SKM-1 treated with dmso at 0.1 percent for 144 hours (cell line): Measurements from ENCODE around the gene DNTTIP2.
"Not testable (repeated sequence)": the region's sequence is repeated elsewhere in the genome, so short reads cannot be mapped to it uniquely, and the experiment has no call there.

Source experiments
- DNase-seq: peaks from one replicate; lab custom pipeline; 2025; ENCODE audit not compliant: unreplicated experiment; lab: John Stamatoyannopoulos, UW

Gene DNTTIP2

DNA sequence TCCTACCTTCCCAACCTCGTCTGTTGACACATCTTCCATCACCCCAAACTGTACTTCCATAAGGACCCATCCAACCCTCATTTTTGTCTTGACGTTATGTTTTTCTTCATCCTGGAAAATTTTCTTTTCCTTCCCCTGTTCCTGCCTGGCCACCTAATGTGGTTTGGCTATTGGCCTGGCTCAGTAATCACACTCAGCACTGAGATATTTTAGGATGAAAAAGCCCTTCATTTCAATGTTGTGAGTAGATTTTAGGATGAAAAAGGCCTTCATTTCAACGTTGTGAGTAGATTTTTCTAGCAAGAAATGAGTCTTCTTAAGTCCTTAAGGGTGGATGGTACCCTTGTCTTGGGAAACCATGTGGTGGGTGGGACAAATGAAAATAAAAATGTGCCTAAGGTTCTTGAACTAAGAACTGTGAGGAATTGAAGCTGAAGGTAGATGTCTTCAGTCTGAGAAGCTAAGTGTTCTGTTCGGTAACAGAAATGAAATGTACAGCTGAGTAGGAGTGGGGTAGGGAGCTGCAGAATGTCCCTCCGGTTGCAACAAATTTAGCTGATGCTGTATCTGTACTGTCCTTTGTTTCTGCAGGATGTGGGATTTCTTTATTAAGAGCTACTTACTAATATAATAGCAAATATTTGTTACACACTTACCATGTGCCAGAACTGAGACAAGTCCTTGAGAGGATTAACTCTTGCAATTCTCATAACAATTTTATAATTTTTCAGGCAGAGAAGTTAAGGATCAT, 36.1 kb downstream of the DNTTIP2 start:
- no peak for DNase-seq

DNA sequence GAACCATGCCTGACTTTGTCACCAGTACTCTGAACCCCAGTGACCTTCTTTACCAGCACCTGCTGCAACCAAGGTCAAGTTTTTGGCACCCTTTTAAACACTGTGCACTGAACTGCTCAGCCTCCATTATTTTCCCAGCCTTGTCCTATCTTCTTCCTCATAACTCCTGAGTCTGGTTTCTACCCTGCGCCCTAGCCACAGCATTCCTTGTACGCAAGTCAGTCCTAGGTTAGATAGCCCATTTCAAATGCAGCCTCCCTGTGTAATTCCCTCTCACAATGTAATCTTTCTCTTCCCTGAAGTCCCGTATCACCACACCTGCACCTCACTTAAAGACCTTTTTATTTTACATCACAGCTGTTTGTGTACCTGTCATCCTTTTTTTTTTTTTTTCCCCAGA, 37.2 kb downstream of the DNTTIP2 start:
- no peak for DNase-seq

DNA sequence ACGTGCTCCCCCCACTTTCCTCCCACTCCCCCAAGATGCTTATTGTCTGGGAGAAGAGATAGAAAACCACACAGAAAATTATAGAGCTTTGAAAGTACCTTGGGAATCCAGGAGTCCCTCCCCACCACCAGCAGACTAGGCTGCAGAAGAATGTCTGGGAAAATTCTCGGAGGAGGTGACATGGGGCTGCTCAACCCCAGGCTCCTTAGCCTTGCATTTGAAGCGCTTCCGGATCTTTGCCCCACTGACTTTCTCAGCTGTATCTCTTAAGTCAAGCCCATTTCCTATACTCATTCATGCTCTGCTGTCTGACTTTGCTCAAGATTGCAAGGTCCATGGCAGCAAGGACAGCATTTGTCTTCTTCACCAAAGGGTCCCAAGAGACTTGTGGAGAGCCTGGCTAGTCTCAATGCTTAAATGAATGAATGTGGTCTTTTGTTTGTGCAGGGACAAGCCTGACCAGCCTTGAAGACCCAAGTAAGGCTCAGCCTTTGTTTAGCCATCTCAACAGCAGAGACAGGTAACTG, 38.0 kb downstream of the DNTTIP2 start:
- DNase-seq, result no peak

DNA sequence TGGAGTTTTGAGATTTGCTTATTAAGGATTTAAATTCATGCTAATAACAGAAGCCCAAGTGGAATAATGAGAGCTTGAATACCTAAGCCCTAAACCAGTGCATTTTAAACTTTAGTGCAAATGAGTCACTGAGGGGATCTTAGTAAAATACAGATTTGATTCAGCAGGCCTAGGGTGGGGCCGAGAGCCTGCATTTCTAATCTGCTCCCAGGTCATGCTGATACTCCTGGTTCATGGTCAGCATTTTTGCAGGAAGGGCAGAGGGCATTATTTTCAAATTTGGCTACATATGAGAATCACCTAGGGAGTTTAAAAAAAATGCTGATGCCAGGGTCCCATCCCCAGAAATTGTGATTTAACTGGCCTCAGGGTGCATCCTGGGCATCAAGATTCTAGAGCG, 39.3 kb downstream of the DNTTIP2 start:
- DNase-seq, result no peak

DNA sequence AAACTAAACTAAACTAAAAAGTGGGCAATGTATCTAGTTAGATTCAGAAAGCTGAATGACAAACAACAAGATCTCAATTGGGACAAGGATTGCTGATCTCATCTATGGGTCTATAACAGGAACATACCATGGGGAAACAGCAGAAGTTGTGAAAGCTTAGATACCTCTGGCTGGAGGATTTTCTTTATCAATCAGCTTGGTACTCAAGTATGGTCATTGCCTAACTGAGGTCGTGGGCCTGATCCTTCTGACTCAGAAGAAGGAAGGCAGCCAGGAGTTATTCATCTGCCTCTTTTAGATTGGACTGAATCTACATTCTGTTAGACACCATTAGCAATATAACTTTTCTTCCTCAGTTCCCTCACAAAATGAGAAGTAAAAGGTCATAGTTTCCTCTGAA, 39.7 kb downstream of the DNTTIP2 start:
- DNase-seq, result peak; percentile 80

DNA sequence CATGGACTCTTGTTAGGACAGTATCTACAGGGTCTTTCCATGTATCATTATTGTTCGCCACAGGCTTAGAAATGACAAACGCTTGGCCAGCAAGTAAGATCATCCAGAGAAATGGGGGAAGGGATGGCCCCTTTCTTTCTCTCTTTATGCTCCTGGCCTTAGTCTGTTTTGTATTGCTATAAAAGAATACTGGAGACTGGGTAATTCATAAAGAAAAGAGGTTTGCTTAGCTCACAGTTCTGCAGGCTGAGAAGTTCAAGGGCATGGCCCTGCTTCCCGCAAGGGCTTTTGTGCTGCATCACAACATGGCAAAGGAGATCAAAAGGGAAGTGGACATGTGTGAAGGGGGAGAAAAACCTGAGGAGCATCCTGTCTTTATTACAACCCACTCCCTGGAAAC, 41.0 kb downstream of the DNTTIP2 start:
- no peak for DNase-seq

DNA sequence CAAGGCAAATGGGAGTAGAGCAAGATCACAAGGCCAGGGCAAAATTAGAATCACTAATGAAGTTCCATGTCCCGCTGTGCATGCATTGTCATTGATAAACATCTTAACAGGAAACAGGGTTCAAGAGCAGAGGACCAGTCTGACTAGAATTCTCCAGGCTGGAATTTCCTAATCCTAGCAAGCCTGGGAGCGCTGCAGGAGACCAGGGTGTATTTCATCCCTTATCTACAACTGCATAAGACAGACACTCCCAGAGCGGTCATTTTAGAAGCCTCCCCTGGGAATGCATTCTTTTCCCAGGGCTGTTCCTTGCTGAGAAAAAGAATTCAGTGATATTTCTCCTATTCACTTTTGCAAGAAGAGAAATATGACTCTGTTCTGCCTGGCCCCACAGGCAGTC, 45.7 kb downstream of the DNTTIP2 start:
- DNase-seq, result not testable (repeated sequence)

DNA sequence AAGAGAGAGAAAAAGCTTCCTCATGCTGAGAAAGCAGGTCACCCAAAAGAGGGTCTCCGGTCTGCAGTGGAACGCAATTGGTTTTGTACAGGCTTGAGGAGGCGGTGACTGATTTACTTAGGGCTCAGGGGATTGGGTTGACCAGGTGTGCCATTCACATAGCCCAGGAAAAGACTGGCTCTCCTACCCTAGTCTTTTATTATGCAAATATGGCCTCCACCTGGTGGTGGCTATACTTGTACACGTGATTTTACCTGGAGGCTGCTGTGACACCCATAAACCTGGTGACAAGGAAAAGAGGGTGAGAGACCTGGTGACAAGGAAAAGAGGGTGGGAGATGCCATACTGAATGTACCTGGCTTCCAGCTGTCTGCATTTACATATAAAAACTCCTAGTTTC, 49.9 kb downstream of the DNTTIP2 start:
- no peak for DNase-seq

DNA sequence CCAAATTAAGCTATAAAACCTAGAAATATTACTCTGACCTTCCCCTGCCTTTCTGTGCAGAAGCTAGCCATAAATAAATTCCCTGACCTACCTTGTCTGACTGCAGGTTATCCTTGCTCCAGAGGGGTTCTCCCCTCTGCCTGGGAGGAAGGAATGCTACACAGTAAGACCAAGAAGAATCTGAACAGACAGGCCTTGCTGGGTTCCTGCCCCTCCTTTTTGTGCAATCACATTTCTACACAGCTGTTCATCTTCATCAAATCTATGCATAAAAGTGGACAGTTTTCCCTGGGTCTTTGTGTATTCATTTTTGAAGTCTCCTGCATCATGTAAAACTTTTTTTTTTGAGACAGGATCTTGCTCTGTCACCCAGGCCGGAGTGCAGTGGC, 50.6 kb downstream of the DNTTIP2 start:
- DNase-seq, result no peak

DNA sequence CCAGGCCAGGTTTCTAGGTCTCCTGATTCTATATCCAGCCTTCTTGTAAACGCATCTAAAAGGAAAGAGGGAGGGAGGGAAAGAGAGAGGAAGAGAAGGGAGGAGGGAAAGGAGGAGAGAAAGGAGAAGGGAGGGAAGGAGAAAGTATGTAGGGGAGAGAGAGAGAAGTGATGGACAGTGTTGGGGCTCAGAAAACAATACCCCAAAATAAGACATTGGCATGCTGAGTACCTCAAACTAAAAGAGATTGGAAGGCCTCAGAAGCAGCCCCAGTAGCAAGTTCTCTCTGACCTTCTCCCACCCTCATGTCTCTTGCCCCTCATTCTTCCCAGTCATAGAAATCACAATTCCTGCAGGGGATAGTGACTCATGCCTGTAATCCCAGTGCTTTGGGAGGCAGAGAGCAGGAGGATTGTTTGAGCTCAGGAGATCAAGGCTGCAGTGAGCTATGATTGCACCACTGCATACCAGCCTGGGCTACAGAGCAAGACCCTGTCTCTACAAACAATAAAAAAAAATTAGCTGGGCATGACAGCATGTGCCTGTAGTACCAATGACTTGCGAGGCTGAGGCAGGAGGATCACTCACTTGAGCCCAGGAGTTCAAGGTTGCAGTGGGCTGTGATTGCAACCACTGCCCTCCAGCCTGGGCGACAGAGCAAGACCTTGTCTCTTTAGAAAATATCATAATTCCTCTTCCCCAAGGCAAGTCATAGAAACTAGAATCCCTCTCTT, 51.2 kb downstream of the DNTTIP2 start:
- DNase-seq, result no peak

DNA sequence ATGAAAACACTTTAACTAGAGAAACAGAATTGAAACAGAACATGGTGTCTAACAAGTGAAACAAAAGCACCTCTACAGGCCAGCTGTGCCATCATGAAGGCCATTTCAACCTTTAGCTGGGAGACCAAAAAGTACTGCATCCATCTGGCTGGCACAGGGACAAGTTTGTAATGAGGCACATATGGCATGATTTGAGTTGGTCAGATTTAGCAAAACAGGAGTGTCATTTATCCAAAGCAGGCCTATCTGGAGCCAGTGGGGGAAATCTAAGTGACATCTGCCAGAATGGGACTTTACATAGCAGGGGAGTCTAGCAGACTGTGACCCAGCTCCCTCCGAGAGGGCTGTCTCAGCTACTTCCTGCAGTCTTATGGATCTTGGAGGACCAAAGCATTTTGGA, 51.9 kb downstream of the DNTTIP2 start:
- DNase-seq, result no peak

DNA sequence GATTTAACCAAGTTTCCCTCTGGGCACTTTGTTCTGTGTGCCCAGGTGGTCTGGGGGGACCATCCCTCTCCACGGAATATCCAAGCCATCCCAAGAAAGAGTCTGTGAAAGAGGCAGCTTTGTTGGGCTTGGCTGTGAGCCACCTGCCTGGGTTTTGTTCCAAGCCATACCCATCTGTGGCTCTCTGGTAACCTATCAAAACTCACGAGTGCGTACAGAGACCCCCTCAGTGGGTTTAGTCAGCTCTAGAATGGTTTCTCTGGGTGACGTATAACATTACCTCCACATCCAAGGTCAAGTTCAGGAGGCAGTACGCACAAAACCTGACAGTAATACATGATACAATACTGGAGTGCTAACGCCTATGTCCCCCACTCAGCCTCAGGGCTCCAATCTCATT, 54.2 kb downstream of the DNTTIP2 start:
- DNase-seq, result no peak

DNA sequence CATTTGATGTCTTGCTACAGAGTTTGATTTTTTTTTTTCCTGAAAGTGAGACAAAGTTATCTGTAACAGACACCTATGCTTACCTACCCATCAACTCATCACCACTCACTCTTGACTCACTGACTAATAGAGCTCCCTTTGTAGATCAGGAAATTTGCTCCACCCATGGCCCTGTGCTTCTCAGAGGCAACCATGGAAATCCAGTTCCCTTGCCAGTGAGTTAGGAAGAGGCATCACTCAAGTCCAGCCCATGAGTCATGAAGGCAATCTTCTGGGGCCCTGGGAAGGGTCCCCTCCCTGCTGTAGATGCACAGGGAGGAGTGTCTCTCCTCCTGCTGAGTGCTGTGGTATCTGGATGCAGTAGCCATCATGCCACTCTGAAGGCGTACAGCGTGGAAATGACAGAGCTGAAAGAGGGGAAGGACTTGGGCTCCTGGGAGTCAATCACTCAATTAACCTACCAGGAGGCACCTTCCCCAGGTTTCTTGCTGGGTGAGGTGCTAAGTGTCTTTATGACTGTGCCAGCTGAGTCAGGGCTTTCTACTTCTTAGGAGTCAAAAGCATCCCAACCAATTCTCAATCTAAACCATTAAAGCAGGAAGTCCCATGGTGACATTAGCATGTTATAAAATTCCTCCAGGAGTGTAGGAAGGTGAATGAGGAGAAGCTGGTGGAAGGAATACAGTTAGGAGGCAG, 56.1 kb downstream of the DNTTIP2 start:
- DNase-seq, result no peak

DNA sequence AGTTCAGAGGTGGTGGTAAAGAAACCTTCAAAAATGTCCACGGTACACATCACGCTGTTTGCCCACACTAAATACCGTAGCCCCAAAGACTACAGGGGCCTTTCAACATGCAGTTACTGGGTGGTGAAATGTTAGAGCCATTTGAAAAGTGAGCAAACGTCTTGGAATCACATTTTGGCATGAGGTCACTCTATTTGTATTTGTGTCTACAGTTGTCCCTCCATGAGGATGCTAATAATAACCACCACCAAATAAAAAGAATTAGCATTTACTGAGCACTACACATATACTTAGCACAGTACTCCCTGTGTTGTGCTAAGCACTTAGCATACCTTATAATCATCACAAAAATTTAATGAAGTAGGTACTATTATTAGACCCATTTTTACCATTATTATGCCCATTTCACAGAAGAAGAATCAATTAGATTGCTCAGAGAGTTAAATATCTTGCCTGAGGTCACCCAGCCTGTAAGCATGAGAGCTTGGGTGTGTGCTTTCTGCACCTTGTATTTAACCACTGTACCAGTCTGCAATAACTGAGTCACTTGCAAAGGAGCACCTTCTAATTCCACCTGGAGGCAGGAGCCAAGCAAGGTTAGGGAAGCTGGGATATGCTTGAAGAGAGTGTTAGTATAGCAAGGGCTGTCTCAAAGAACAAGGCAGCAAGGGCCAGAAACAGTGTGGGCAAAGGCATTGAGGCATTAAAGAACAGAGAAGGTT, 57.4 kb downstream of the DNTTIP2 start:
- no peak for DNase-seq

DNA sequence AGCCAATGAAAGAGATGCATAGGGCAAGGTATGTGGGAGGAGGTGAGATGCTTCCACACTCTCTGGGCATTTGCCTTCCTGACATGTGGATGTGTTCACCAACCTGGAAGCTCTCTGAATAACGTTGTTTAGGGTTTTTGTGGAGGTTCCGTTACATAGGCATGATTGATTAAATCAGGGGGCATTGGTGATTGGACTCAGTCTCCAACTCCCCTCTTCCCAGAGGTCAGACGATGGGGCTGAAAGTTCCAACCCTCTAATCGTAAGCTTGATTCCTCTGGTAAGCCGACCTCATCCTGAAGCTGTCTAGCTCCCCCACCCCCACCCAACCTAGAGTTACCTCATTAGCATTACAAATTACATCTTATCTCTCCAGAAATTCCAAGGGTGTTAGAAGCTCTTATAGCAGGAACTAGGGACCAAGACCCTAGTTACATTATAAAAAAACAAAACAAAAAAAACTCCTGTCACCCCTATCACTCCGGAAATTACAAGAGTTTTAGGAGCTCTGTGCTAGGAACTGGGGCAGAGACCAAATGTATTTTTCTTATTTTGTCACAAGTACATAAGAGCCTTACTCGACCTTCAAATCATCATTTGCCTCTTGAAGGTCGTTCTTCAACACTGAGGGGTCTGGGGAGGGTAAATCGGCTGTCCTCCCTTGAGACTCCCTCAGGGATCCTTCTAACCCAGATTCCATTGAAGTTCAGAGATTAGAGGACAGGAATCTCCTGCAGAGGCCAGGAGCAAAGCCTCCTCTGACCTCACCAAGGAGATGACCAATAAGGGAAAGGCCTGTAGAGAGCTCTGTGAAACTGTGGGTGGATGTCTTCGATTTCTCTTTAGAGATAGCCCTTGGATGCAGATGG, 58.2 kb downstream of the DNTTIP2 start:
- no peak for DNase-seq

DNA sequence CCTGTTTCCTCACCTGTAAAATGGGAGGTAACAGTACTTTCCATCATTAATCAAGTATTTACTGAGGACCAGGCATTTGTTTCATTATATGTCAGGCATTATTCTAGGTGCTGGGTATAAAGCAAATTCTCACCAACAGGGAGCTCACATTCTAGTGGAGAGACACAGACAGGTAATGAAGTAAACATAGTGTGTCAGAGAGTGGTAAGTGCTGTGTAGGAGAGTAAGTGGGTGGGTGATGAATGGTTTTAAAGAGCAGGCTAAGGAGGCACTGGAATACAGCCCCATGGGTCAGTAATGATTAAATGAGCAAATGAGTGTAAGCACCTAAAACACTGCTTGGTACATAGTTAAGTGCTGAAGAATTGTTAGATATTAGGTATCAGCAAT, 60.4 kb downstream of the DNTTIP2 start:
- no peak for DNase-seq

DNA sequence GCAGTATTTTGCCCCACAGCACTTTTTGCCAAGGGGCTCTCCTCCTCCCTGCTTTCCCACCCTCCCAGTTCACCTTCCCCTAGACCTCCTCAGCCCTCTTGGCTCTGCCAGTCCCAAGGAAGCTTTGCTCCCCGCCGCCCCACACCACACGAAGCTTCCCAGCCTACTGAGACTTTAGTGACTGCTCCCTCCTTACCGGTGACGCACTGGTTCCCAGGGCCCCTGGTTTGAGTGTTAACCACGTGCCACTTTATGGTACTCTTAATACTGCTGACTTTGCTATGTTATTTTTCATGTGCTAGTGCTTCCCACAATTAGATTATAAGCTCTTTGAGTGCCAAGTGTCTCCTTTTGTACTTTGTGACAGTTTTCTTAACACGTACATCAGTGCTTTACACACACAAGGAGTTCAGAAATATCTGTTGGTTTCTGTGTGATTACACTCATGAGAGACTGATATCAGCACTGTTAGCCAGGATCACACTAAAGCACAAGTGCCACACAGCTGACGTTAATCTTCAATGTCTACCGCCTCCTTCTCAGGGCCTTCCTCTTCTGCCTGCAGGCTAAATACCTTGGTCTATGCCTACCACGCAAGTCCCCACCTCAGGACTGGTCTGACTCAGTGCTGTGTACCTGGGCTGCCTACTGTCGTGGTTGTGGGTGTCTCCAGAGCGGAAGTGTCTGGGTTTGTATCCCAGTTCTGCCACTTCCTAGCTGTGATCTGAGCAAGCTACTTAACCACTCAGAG, 61.0 kb downstream of the DNTTIP2 start:
- no peak for DNase-seq

DNA sequence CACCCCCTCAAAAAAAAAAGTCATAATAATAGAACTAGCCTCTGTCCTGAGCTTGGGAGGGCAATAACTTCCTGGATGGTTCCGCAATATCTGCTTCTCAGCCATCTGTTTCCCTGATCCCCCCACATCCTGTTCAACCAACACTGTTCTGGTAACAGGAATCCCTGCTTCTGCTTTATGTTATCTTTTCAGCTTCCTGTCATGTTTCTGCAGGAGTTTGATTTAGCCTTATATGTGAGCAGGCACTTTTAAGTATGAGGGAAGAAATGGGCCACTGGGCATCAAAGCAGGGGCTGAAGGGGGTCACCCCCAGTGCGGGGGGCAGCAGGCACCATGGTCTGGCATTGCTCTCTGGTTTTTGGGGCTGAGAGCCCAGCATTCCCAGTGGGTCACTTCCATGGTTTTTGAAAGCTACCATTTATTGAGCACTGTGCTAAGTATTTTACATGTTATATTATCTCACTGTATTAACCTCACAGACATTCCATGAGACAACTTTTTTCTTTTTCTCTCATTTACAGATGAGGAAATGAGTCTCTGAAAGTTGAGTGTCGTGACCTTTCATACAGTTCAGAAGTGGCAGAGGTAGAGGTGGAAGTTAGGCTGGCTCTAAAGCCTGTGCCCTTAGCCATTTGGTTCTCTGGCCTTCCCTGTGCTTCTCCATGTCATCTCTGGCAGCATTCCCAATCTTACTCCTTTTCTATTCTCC, 61.9 kb downstream of the DNTTIP2 start:
- peak; percentile 97 for DNase-seq
